Epithelial cell of esophagus (primary cell): ENCODE measurements around the gene CEMIP.

Experiments
- DNase-seq: peaks from one replicate; pipeline ENCODE4 v3.0.0; 2010; ENCODE audit warnings: low read depth
- H3K4me3 ChIP-seq: 2 replicates; pipeline ENCODE4 v1.5.1; 2011; ENCODE audit warnings: mild to moderate bottlenecking, low read length, control low read depth
- TF ChIP-seq, protein P1 (sequence below): IDR thresholded peaks from 2 replicates; pipeline ENCODE4 v1.5.1; 2011; ENCODE audit warnings: low read depth, mild to moderate bottlenecking, low read length, control low read depth, inconsistent platforms; ENCODE audit not compliant: insufficient read depth; ENCODE audit errors: missing control alignments

The CEMIP gene

DNA sequence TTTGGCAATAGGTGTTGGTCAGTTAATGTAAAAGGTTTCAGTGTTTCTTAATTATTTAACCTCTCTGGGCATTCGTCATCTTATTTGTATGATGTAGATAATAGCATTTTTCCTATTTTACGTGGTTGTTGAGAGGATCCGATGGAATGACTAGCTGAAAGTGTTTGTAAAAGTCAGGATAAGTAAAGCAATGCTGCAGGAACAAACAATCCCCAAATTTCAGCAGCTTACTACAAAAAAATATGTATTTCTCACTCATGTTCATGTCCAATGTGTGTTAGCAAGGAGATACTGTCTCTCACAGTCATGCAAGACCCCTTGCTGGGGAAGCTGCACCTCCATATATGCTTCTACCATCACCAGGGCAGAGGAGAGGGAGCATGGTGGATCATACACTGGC is 38.7 kb downstream of the CEMIP start:
- TF ChIP-seq, protein P1, sequence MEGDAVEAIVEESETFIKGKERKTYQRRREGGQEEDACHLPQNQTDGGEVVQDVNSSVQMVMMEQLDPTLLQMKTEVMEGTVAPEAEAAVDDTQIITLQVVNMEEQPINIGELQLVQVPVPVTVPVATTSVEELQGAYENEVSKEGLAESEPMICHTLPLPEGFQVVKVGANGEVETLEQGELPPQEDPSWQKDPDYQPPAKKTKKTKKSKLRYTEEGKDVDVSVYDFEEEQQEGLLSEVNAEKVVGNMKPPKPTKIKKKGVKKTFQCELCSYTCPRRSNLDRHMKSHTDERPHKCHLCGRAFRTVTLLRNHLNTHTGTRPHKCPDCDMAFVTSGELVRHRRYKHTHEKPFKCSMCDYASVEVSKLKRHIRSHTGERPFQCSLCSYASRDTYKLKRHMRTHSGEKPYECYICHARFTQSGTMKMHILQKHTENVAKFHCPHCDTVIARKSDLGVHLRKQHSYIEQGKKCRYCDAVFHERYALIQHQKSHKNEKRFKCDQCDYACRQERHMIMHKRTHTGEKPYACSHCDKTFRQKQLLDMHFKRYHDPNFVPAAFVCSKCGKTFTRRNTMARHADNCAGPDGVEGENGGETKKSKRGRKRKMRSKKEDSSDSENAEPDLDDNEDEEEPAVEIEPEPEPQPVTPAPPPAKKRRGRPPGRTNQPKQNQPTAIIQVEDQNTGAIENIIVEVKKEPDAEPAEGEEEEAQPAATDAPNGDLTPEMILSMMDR: no peak
- no peak for DNase-seq
- H3K4me3 ChIP-seq: no peak overlapping the region

DNA sequence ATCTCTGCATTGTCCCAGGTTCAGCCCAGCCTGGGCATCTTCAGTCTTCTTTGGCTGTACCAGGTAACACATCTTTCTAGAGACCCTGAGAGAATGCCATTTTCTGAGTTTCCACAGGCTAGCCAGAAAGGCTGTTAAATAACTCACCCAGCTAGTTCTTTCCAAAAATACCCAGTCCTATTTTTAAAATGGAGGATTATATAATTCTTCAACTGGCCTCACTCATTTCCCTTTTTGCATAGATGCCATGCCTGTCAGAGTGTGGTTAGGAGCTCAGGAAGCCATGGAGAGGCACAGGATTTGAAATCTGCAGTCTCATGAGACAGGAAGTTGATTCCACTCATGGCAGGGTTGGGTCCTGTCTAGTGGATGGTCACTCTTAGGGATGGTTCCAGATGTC is 39.8 kb downstream of the CEMIP start:
- DNase-seq: no peak
- TF ChIP-seq, protein P1: no peak
- H3K4me3 ChIP-seq: no peak overlapping the region

DNA sequence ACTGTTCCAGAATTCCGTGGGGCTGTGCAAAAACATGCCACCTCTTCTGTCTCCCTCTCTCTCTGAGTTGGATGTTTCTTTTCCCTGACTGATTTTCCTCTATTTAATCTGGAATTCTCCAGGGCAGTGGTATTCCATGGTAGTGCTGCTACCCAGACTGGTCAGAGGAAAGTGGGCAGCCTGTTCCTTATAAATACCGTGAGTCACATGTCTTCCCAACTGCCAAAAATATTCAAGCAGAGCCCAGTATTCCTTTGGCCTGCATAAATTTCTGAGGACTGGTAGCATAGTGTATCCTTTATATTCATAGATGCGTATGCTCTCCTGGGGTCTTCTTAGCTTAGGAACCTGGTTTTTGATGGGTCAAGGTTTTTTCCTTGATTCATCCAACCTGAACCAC is 40.9 kb downstream of the CEMIP start:
- TF ChIP-seq, protein P1: no peak
- H3K4me3 ChIP-seq: no peak overlapping the region
- DNase-seq: no peak

DNA sequence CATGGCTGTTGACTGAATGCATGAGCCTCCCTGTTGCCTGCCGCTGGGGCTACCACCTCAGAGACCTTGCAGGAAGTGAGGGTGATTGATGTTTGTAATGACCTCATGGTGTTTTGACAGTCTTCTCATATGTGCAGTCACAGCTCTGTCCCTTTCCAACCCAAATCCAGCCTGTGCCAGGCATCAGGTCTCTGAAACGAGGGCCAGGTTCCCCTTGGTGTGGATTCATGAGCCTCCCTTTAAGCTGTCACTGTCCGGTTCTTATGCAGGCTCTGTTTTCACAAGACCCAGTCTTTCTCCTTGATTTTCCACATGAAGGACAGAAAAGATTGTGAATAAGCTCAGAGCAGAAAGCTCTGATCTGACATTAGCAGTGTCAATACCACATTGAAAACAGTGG is 43.1 kb downstream of the CEMIP start:
- no peak for DNase-seq
- TF ChIP-seq, protein P1: no peak

DNA sequence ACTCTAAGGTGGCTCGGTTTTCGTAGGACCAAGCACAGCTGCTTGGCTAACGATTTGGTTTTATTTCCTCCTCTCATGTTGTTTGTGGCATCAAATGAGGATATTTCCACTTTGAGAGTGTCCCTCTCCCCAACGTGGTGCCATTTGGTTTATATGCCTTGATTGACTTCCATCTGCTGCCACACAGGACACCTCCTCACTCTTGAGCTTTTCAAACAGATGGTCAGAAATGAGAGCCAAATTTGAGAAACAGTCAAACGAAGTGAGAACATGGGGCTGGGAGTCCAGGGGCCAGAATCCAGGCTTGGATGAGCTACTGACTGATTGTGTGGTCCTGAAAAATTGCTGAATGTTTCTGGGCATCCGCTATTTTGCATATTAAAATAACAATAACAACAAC is 43.5 kb downstream of the CEMIP start:
- TF ChIP-seq, protein P1: no peak
- H3K4me3 ChIP-seq: no peak overlapping the region
- DNase-seq: no peak

More for the DNA sequence above, 43.1 kb downstream of the CEMIP start:
- no peak overlapping the region for H3K4me3 ChIP-seq

DNA sequence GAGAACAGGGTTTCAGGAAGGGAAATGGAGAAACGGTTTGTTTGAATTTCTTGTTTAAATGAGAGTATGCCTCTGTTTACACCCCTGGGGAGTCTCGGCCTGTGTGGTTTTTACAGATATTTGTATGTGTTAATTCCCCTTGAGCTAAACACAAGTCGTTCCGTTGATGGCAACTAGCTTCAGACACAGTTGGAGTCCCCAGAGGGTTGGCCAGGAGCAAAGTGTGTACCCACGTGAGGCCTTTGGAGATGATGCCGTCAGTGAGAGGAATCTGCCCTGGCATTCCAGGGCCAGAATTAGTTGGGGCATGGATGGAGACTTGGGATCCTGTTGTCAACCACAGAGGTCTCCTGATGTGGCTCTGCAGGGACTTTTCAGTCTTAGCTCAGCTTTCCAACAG is 44.0 kb downstream of the CEMIP start:
- TF ChIP-seq, protein P1: no peak
- DNase-seq: no peak
- H3K4me3 ChIP-seq: no peak overlapping the region

DNA sequence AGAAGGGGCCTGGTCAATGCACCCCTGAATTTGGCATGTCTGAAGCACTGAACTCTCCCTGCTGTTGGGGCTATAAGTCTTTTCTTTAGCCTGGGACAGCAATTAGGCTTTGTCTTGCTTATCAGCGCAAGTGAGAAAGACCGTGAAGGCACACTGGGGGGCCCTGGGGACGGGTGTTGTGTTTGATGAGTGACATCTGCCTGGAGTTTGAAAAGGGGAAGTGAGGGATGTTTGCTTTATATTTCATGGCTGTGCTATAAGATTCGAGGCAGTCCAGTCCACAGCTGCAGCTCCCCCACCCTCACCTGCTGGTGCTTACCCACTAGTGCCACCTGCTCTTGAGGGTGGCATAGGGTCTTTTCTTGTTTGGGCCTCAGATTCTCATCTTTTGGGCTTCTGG is 44.8 kb downstream of the CEMIP start:
- H3K4me3 ChIP-seq: no peak overlapping the region
- TF ChIP-seq, protein P1: no peak
- no peak for DNase-seq
